GM12892 (cell line): ENCODE results near the gene POT1.
A peak's percentile ranks its signal among the peaks of the same experiment; 100 is the strongest.

Source experiments
- DNase-seq: peaks from one replicate; pipeline ENCODE4 v3.0.0; 2011; ENCODE audit not compliant: insufficient read length
- FAIRE-seq: peaks from 2 replicates; lab custom pipeline; 2011; peaks lifted over from hg19 to GRCh38; lab: Jason Lieb, UNC
- POLR2A ChIP-seq: IDR thresholded peaks from 2 replicates; pipeline ENCODE4 v1.6.1; 2011; ENCODE audit warnings: low read depth, low read length, control low read depth
- POLR2AphosphoS5 ChIP-seq: IDR thresholded peaks from 2 replicates; pipeline ENCODE4 v1.6.1; 2011; ENCODE audit warnings: low read depth, low read length, control low read depth
- TAF1 ChIP-seq: IDR thresholded peaks from 2 replicates; pipeline ENCODE4 v1.6.1; 2011; ENCODE audit warnings: low read depth, mild to moderate bottlenecking, control low read depth, low read length, borderline replicate concordance

POT1 gene

GRCh38 chr7:124801330-124801895 lies 128.2 kb downstream of the POT1 start:
- no peak for TF ChIP-seq TAF1
- TF ChIP-seq POLR2AphosphoS5 = no peak
- TF ChIP-seq POLR2A = no peak
- FAIRE-seq (no peak), DNase-seq (no peak)

DNA sequence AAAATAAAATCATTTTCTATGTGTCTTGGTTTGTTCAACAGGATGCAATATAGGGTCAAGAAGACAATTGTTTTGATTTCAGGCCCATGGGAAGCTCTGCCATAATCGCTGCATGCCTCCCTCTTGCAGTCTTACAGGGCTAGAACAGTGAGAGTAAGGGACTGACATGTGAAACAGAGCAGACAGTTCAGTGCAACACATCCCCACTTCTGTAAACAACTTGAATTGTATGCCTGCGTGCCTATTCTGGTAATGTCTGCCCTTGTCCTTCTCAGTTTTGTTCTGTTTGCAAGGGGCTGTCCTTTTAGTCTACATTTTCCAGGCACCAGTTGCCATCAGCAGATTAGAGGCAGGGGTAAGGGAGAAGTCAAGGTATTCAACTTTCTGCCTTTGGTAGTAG lies 129.2 kb downstream of the POT1 start:
- no peak for DNase-seq
- FAIRE-seq = no peak
- no peak for TF ChIP-seq POLR2A
- no peak for TF ChIP-seq TAF1
- TF ChIP-seq POLR2AphosphoS5 = no peak

GRCh38 chr7:124799448-124799847 lies 130.2 kb downstream of the POT1 start:
- TF ChIP-seq TAF1 (no peak), POLR2A (no peak), POLR2AphosphoS5 (no peak)
- FAIRE-seq (no peak), DNase-seq (no peak)

GRCh38 chr7:124796771-124797170 lies 132.9 kb downstream of the POT1 start:
- FAIRE-seq (no peak), DNase-seq (no peak)
- TF ChIP-seq POLR2A = no peak
- TF ChIP-seq POLR2AphosphoS5 = no peak
- TF ChIP-seq TAF1 = no peak

DNA sequence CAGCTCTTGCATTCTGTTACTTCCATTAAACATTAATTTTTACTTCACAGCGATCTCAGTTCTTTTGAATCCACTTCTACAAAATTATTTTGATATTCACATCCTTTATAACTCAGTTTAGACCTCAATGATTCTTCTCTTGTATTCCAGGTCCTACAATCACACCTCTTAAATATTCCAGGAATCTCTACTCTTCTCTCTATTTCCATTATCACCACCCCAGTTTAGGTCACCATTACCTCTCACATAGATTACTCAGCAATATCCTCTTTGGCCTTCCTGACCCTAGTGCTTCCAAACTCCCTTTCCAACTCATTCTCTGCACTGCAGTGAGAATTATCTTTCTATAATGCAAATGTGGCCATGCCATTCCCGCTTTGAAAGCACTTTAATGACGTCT lies 136.9 kb downstream of the POT1 start:
- TF ChIP-seq POLR2AphosphoS5 (no peak), POLR2A (no peak)
- FAIRE-seq = no peak

DNA sequence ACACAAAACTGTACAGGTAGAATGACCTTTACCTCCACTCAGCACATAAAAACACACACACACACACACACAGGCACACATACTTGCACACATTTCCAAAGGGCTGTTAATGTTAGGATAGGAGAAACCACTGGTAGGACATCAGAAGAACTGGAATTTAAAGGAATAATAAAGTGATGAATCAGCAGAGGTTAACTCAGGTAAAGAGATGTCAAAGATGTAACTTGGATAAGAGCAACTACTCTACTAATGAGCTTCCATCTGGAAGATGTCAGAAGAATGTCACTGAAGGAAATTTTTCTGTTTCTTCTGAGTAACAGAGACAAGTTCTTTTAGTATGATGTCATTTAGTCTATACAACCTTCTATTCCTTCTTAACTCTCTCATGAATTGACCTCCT lies 137.6 kb downstream of the POT1 start:
- no peak for DNase-seq
- no peak for TF ChIP-seq POLR2A
- TF ChIP-seq POLR2AphosphoS5 = no peak
- TF ChIP-seq TAF1 = no peak
- FAIRE-seq = no peak

More for the DNA sequence above, 136.9 kb downstream of the POT1 start:
- DNase-seq = no peak

DNA sequence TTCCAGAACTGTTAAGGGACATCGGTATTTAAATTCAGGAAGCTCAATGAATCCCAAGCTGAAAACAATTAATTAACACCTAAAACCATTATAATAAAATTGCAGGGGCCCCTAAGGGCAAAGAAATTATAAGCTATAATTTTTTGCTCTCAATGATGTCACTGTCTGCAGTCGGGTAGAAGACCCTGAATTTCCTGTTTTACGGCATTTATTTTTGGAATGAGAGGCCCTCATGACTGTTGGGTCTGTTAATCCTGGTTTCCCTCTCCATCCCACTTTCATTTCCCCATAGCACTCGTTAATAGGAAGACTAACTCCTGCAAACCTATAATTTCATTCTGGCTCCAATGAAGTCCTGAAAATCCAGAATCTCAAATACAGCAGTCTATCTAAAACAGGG lies 138.2 kb downstream of the POT1 start:
- TF ChIP-seq POLR2AphosphoS5 (no peak), POLR2A (no peak), TAF1 (no peak)
- FAIRE-seq (no peak), DNase-seq (no peak)

DNA sequence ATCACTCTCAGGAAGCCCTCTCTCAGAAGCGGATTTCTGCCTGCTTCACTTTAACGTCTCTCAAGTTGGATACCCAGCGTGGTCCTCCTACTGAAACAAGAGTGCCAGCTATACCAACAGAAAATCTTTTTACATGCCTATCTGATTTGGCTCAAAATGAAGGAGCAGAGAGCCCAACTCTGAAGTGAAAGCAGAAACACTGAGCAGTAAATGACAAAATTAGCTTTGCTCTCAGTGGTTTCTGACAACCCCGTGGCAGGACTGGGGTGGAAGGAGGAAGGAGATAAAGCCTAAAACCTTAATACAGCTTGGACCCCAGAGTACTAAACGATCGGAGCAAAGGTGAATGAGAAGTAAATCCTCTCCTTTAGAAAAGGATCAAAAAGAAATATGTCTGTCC lies 139.0 kb downstream of the POT1 start:
- no peak for TF ChIP-seq TAF1
- TF ChIP-seq POLR2AphosphoS5 = no peak
- TF ChIP-seq POLR2A = no peak
- DNase-seq (no peak), FAIRE-seq (no peak)

- FAIRE-seq (no peak), DNase-seq (no peak)
- TF ChIP-seq POLR2A (no peak), TAF1 (no peak), POLR2AphosphoS5 (no peak)
Measured at GRCh38 chr7:124785994-124786393, 143.6 kb downstream of the POT1 start.

DNA sequence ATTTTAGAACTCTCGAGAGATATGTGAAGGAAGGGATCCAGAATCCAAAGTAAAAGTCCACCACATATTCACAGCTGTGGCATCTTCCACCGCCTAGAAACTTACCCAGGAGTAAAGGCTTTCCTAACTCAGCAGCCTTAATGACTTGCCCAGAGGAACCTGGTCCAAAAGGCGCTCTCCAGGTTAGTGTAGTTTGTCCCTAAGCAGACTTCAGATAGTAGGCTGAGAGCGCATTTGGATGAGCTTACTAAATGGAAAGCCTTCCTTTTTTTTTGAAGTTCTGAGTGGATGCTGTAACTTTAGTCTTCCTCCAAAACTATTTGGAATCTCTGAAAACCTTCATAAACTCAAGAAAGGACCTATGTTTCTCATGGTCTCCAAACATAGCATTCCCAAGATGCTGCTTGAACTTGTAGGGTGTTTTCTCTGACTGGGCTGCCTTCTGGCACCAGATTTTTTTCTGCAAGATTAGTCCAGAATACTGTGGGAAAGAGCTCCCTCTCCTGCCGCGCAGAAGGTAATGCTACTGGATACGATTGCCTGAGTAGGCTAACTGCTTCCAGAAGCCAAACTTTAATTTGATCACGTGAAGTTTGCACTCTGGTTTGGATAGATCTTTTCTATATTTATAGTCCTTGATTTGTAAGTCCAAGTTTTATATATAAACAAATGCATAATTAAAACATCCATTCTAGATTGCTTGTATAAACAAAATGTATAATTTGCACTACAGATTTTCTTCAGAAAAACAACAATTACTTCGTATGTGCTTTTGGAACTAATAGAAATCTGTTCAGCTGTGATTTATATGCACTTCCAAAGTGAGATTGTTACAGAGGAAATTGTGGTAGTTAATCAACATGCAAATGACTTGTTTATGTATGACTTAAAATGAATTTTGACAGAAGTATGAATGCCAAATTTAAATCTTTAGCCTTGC lies 144.5 kb downstream of the POT1 start:
- no peak for TF ChIP-seq POLR2A
- TF ChIP-seq POLR2AphosphoS5 = no peak
- no peak for TF ChIP-seq TAF1
- DNase-seq = no peak
- FAIRE-seq = peak; percentile 51

DNA sequence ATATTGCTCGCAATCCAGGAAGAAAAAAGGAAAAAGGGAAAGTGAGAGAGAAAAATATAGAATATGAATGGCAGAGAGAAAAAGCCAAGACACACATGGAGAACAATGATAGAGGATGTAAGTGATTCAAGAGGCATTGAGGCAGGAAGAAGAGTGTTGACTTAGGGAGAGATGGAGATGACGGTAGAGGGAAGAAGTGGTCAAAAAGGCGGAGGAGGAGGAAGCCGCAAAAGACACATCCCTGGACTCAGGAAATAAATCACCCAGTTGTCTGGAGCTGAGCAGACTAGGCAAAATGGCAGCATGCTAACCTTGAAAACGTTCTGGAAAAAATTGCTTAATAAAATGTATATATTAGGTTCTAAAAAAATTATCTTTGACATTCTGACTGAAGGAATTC lies 146.4 kb downstream of the POT1 start:
- TF ChIP-seq POLR2AphosphoS5 (no peak), POLR2A (no peak), TAF1 (no peak)
- no peak for FAIRE-seq
- no peak for DNase-seq

DNA sequence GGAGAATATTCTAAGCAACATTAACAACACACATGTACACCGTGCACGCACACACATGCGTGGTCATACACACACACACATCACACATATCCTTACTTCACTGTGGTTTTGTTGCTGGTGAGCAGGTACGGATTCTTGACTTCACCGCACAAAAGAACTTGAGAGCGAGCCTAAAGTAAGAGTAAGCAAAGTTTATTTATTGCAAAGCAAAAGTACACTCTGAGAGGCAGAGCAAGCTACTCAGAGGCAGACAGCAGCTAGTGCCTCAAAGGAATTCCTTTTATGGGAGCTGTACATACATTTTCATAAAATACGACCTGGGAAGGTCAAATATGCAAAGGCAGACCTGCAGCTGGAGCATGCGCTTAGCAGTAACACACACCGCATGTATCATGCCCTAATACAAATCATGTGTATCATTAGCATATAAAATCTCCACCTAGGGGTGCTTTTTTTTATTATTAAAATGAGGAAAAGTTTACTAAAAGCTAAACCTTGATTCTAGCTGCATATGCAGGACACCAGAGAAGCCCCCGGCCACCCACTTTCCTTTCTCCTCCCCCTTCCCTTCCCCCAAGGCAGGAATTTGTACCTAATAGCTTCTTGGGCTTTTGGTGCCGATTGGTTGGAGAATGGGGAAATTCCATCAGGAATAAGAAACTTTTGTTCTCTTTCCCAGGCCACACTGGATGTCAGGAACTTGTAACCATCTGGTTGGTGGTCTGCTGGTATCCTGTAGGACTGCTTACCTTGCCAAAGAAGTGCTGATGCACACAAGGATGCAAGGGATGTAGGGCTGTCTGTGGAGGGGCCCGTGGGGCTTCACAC lies 147.5 kb downstream of the POT1 start:
- TF ChIP-seq TAF1 (no peak), POLR2AphosphoS5 (no peak), POLR2A (no peak)
- DNase-seq (no peak), FAIRE-seq (no peak)
